Measurements from ENCODE around the gene SCARB1.

DNA sequence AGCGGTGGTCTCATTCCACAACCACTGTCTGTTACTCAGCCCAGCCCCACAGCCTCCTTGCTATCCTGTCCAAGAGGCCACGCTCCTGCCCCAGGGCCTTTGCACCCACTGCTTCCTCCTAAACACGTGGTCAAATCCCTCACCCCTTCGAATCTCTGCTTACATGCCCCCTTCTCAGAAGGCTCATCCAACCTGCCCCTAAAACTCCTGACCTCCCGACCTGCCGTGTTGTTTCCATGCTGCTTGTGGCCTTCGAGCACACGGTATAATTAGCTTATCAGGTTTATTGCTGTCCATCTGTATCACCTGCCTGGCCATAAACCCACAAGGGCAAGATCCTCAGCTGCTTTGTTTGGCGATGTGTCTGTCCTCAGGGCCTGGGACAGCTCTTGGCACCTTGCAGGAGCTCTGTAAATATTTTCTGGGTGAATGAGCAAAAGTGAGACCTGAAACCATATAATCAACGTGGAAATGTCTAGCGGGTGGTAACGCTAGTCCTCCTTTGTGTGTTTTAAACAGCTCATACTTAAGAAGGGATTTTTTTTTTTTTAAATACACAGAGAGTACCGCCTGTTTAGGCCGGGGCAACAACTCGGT, 36.0 kb downstream of the SCARB1 start:
- TF ChIP-seq, protein P1, sequence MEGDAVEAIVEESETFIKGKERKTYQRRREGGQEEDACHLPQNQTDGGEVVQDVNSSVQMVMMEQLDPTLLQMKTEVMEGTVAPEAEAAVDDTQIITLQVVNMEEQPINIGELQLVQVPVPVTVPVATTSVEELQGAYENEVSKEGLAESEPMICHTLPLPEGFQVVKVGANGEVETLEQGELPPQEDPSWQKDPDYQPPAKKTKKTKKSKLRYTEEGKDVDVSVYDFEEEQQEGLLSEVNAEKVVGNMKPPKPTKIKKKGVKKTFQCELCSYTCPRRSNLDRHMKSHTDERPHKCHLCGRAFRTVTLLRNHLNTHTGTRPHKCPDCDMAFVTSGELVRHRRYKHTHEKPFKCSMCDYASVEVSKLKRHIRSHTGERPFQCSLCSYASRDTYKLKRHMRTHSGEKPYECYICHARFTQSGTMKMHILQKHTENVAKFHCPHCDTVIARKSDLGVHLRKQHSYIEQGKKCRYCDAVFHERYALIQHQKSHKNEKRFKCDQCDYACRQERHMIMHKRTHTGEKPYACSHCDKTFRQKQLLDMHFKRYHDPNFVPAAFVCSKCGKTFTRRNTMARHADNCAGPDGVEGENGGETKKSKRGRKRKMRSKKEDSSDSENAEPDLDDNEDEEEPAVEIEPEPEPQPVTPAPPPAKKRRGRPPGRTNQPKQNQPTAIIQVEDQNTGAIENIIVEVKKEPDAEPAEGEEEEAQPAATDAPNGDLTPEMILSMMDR (IDR thresholded peaks at IDR 0.05) = 0 out of 2 replicates have a peak, but pooled peaks have one; percentile 11
- TF ChIP-seq ZFX (IDR thresholded peaks at IDR 0.05; ENCODE audit: borderline replicate concordance) = no peak

Data from 22Rv1 (cell line).